Measurements from ENCODE around the gene TAOK1.

- no peak for TF ChIP-seq CTCF (IDR thresholded peaks at IDR 0.05)
- TF ChIP-seq POLR2A (IDR thresholded peaks at IDR 0.05) = no peak
- no peak for TF ChIP-seq POLR2AphosphoS5 (IDR thresholded peaks at IDR 0.05; ENCODE audit: insufficient read depth in 1 of 2, low read depth in 1 of 2)
Observed at GRCh38 chr17:29546085-29546484, 155.9 kb downstream of the TAOK1 start.
